ENCODE measurements around the gene ZNF337.
"Not testable (repeated sequence)": the region's sequence is repeated elsewhere in the genome, so short reads cannot be mapped to it uniquely, and the experiment has no call there.

Gene ZNF337

DNA sequence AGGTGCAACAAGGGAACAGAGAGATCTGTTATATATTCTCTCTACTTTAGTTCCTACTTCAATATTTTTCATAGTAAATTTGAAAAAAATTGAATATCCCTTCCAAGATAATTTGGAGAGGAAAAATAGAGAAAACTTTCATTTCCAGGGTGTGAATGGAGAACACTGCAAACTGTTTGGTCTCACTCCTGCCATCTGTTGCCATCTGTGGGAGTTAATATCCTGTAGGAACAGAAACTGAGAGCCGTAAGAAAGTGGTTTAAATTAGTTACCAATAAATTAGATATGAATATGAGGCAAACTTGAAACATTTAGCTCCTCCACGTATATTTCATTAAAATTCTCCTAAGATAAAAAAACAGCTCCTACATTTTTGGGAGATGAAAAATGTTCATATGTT is 4.2 kb downstream of the ZNF337 start:
- no peak for DNase-seq (ENCODE audit: low spot score)

DNA sequence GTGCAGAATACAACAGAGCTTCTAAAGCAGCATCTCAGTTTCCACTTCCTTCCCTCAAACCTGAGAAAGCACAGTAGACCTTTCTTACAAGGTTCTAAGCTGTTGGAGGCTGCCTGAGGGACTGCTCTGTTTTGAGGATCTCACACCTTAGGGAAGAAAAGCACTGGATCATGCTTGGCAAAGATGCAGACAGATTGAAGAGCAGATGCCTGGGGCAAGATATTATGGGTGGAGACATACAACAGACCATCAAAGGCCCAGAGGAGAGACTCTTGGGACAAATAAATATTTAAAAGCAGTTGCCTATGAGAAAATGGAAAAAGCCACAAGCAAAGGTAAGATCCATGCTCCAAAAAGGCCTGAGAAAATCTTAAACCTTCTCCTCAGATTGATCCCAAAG is 6.2 kb downstream of the ZNF337 start:
- no peak for DNase-seq (ENCODE audit: low spot score)

DNA sequence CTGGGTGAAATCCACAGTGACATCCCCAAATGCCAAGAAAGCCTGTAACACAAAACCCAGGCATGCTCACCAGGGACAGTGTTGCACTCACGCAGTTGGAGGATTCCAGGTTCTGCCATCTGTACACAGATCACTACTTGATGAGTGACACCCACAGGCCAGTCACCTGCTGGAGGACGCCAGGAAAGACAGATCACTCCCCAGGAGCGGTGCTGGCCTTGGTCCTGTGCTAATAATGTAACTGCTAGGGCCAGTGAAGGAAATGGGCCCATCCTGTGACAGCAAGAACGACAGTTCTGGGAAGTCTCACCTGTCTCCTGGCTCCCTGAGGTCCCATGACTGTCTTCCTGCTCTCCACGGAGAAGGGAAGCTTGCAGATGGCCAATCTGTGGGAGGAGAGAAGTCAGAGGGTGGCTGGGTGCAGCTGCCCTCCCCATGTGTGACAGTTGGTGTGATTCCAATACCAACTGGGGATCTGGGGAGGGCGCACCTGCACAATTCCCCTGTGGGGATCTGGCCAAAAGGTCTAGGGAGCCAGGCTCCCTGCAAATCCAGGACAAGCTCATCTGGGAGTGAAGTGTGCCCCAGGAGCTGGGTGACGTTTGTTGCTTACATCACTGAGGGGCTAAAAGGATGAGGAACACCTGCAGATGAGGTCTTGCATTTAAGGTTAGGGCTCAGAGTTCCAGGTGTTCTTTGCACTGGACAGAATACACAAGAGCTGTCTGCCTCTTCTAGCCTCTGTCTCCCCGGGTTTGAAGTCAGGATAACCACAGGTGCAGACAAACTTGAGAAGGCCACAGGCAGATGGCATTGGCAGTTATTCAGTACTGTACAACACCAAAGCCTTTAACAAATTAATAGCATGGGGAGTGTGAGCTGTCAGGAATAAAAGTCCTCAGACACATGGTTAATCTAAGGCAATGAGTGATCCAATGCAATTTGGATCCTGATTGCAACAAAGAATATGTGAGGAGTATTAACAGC is 10.3 kb downstream of the ZNF337 start:
- DNase-seq (ENCODE audit: low spot score) = no peak

DNA sequence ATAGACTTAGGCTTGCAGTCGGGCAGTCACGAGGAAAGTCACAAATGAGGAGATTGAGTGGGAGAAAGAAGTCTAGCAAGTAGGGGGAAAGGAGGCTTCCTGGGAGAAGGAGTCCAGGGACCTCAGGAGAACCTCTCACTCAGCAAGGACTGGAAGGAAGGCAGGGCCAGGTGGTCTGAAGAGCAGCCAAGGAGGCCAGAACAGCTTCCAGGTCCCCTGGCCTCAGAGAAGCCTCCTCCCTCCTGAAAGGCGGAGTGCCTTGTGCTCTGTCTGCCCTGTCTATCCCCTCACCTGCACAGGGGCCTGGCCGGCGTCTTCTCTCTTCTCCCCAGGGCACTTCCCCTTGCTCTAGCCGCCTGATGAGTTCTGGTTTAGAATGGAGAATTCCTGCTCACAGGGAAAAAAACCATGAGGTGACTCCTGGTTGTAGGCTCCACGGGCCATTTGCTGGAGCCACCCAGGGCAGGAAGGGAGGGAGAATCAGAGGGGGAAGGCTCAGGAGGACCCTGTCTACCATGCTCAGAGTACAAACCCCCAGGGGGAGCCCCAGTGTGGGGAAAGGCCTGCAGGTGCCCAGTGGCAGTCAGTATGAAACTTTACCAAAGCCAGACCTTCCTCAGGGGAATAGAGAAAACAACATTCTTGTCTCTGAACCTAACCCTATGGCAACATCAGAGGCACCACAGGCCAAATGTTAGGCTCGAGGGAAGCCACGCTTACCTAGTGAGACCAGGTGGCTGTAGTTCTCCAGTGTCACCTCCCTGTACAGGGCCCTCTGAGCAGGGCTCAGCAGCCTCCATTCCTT is 11.2 kb downstream of the ZNF337 start:
- no peak for DNase-seq (ENCODE audit: low spot score)

DNA sequence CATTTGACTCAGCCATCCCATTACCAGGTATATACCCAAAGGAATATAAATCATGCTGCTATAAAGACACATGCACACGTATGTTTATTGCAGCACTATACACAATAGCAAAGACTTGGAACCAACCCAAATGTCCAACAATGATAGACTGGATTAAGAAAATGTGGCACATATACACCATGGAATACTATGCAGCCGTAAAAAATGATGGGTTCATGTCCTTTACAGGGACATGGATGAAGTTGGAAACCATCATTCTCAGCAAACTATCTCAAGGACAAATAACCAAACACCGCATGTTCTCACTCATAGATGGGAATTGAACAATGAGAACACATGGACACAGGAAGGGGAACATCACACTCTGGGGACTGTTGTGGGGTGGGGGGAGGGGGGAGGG is 12.8 kb downstream of the ZNF337 start:
- not testable (repeated sequence) for DNase-seq (ENCODE audit: low spot score)

DNA sequence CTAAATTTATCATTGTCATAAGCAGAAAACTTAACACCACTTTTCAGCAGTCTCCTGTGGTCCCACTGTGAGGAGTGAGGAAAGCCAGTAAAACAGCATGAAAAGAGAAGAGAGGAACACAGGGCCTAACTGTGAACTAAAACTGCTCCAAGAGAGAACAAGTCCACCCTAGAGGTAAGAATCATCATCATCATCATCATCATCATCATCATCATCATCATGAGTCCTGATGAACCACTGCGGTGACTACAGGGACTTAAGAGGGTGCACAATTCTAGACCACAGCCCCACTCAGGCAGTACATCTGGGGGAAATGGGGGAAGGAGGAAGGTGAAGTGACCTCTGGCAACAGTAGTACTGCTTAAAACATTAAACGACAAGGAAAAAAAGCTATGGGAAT is 13.6 kb downstream of the ZNF337 start:
- DNase-seq (ENCODE audit: low spot score) = no peak

DNA sequence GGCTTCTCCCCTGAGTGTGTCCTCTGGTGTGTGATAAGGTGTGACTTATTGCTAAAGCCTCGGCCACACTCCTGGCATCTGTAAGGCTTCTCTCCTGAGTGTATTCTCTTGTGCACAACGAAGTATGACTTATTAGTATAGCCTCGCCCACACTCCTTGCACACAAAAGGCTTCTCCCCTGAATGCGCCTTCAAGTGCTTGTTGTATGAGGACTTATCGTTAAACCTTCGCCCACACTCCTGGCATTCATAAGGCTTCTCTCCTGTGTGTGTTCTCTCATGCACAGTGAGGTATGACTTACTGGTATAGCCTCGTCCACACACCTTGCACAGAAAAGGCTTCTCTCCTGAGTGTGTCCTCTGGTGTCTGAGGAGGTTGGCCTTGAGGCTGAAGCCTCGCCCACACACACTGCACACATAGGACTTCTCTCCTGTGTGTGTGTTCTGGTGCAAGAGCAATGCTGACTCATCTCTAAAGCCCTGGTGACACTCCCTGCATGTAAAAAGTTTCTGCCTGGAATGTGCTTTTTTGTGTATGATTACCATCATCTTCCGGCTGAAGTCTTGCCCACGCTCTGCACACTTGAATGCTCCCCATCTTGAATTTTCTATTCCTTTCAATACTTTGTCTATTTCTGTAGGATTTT is 20.4 kb downstream of the ZNF337 start:
- peak; percentile 29 for DNase-seq (ENCODE audit: low spot score)

DNA sequence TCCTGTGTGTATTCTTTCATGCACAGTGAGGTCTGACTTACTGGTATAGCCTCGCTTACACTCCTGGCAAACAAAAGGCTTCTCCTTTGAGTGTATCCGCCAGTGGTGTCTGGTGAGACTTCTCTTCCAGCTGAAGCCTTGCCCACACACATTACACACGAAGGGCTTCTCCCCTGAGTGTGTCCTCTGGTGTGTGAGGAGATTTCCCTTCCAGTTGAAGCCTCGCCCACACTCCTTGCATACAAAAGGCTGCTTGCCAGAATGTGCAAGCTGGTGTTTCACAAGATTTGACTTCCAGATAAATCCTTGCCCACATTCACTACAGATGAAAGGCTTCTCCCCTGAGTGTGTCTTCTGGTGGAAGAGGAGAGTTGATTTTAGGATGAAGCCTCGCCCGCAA is 21.5 kb downstream of the ZNF337 start:
- DNase-seq (ENCODE audit: low spot score) = no peak

DNA sequence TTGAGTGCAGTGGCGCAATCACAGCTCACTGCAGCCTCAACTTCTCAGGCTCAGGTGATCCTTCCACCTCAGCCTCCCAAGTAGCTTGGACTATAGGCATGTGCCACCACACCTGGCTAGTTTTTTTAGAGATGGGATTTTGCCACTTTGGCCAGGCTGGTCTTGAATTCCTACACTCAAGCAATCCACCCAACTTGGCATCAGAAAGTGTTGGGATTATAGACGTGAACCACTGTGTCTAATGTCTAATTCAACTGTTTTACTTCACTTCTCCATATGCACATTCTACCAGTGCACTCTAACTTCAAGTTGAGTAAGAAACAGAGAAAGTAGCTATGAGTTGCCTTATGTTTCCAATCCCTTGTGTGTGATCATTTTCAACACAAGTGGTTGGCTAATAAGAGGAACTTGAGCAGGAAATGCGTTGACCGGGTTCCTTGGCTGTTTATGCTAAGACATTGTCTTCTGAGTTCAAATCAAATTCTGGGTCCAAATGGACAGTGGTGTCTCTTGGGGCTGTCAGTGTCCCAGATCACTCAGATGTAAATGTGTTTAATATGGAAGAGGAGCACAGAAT is 23.9 kb downstream of the ZNF337 start:
- DNase-seq (ENCODE audit: low spot score) = no peak

DNA sequence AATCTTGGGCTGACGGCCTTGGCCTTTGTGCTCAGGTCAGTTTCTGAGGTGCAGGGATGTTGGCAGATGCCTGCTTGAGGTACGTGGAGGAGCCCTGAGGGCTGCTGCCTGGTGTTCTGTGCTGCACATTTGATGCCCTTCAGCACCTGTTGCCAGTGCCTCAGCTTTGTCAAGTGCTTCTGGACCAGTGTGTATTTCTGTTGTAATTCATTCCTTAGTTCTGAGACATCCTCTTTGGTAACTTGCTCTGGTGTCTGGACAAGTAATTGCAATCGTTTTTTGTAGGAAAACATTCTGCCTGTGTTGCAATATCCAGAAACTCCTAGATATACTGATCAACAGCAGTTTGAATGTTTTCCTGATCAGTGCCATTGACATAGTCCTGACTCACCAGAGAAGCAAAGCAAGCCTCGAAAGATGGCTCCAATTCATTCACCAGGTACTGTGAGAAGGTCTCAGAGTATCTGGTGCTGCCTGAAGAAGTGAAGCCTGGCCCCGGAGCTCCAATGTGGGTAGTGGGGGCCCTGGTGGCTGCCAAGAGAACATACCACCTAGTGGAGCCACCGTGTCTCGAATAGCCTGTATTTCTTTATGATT is 26.7 kb downstream of the ZNF337 start:
- DNase-seq (ENCODE audit: low spot score) = peak; percentile 21

DNA sequence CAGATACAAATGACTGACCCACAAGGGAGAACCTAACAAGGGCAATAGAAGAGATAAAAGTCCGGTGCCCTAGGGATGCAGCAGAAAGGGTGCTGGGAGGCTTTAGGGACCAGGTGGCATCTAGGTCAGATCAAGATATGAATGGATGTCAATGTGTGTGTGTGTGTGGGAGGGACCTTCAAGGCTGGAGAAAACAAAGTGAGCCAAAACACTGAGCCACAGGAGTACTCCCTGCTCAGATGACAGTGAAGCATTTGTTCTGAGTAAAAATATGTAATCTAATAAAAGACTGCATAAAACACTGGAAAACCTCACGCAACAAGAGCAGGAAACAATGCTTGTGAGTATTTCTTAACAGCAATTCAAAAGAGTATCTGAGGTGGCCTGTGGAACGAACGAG is 28.2 kb downstream of the ZNF337 start:
- DNase-seq (ENCODE audit: low spot score) = no peak

DNA sequence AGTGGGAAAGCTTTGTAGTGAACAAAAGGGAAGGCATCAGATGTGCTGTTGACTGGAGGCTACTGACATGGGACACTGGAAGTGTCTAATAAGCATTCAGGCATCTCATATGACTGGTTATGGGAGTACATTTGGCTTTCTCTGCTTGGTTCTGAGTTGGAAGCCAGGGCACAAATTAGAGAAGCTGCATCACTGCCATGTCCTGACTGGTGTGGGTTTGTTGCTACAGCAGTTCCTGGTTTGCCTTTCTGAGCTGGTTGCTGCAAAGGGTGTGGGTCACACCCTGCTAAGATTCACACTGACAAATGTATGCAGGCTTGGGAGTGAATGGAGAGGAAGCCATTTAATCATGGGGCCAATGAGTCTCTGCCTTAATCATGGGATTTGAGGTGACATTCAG is 36.7 kb downstream of the ZNF337 start:
- DNase-seq (ENCODE audit: low spot score) = no peak

DNA sequence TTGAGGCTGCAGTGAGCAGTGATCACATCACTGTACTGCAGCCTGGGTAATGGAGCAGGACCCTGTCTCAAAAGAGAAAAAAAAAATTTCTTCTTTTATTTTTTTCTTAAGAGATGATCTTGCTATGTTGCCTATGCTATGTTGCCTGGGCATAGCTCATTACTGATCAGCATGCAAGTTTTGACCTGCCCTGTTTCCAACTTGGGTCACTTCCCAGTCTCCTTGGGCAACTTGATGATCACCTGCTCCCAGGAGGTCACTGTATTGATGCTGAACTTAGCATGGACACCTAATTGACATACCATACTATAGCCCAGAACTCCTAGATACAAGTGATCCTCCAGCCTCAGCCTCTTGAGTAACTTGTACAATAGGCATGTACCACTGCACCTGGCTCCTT is 42.2 kb downstream of the ZNF337 start:
- DNase-seq (ENCODE audit: low spot score) = no peak

DNA sequence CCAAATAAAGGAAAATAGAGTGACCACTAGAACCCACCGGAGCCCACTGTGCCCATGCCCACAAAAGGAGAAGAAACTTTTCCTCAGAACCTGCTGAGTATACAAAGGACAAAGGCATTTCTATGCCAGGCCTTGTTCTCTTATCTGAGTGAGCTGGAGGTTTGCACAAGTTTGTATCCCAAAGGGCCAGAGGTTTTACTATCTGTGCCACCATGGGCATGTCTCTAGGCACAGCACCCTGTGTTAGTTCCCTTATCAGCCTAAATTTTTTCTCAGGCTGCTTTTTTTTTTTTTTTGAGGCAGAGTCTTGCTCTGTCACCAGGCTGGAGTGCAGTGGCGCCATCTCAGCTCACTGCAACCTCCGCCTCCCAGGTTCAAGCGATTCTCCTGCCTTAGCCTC is 43.8 kb downstream of the ZNF337 start:
- not testable (repeated sequence) for DNase-seq (ENCODE audit: low spot score)

DNA sequence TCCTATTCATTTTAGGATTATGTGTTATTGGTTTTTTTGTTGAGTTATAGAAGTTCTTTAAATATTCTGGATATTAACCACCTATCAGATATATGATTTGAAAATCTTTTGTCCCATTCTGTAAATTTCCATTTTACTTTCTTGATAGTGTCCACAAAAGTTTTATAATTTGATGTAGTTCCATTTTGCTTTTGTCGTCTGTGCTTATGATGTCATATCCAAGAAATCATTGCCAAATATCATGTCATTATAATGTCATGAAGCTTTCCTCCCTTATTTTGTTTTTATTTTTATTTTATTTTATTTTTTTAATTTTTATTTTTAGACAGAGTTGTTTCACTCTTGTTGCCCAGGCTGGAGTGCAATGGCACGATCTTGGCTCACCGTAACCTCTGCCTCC is 51.8 kb downstream of the ZNF337 start:
- DNase-seq (ENCODE audit: low spot score) = no peak

DNA sequence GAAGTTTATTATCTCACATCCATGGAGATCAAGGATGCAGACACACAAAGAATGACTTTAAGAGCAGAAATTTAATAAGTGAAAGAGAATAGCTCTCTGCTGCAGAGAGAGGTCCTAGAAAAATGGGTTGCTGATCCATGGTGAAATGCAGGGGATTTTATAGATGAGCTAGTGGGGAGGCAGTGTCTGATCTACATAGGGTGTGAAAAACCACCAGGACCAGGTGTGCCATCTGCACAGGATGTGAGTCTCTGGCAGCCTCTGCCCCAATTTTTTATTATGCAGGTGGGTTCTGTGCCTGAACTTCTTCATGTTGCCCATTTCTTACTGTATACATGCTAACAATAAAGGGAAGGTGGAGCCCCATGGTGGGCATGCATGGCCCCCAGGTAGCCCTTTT is 52.9 kb downstream of the ZNF337 start:
- DNase-seq (ENCODE audit: low spot score) = no peak

DNA sequence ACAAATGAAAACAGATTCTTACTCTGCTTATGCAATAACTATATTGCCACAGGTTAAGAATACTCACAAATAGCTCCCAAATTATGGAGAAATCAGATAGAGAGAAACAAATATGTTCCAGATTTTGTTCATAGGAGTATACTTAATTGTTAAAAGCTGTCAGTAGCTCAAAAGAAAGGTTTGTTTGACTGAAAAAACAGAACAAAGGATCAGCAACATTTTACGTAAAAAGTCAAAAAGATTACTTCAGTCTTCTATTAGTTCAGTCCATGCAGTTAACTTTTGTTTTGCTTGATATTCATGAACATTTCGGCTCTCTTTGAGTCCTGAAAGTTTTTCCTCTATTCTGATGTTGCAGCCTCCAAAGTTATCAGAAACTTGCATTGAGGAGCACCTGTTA is 59.4 kb downstream of the ZNF337 start:
- no peak for DNase-seq (ENCODE audit: low spot score)

DNA sequence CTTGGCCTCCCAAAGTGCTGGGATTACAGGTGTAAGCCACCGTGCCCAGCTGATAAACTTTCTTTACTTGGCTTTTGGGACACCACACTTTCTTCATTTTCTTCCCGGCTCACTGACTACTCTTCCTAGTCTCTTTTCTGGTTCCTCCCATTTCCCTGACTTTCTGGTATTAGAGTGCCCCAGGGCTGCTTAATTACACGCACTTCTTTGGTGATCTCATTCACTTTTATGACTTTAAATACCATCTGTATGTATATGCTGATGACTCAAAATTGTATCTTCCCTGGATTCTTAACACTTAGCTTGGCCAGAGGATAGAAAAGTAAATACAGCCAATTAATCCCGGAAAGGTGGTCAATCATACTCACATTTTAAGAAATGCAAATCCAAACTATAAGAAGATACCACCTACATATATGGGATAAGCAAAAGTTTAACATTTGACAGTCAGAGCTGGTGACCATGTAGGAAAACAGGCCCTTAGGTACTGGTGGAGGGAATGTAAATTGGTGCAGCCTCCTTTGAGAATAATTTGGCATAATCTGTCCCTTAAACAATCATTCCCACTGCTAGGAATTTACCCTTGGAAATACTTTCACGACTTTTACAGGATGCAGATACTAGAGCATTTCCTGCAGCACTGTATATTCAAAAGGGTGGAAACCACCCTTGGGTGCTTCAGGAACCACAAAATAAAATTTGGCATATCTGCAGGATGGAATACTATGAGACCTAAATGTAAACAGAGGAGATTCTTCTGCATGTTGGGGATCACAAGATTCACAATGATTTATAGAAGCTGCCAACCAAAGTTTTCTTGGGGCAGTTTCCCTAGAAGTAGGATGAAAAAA is 63.5 kb downstream of the ZNF337 start:
- DNase-seq (ENCODE audit: low spot score) = no peak

DNA sequence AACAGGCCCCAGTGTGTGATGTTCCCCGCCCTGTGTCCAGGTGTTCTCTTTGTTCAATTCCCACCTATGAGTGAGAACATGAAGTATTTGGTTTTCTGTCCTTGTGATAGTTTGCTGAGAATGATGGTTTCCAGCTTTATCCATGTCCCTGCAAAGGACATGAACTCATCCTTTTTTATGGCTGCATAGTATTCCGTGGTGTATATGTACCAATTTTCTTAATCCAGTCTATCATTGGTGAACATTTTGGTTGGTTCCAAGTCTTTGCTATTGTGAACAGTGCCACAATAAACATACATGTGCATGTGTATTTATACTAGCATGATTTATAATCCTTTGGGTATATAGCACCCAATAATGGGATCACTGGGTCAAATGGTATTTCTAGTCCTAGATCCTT is 66.0 kb downstream of the ZNF337 start:
- not testable (repeated sequence) for DNase-seq (ENCODE audit: low spot score)

DNA sequence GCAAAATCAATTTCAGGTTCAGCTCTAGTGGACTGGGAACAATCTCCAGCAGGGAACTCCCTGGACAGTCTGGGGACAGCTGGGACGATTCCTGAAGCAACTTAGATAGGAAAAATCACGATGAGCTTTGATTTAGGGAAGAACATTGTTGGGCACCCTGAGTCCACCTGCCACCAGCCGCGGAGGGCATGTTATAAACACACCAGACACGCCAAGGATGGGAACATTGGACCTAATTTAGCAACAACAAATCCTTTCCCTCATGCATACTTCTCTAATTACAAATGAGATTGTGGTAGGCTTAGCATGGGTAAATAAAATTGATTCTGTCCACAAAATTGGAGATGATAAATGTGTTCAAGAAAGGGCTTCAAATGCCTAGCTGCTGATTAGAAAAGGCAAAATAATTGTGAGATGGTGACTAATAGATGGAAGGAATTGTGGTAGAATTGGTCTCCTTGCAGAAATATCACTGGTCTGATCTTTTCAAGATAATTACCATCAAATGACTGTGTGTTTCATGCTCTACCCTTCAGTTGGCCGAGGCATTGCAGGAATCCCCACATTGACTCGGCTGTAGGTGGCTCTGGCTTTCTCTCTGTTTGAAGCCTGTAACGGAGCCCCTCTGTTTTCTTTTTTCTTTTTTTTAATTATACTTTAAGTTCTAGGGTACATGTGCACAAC is 66.7 kb downstream of the ZNF337 start:
- no peak for DNase-seq (ENCODE audit: low spot score)

Data from hepatic stellate cell (primary cell).